ENCODE results near the gene DPP8. TPM values are rescaled to one million over a fixed set of nuclear protein-coding genes. Genes with fewer than 3 reads are reported as not detected.

The DPP8 gene
- total and polyA plus RNA-seq, 2 experiments from 2014 or later: 21.7 to 33.5 TPM

GRCh38 chr15:65524226-65524625, 6.7 kb upstream of the DPP8 start:
- Histone ChIP-seq H2AFZ (no peak overlapping the region), H3K4me2 (no peak overlapping the region), H3F3A (replicated peaks; ENCODE audit: low read depth) (peaks cover 6% of the 10 kb centered on the region; the same call in 1 of the 2 replicates), H3K4me1 (ENCODE audit: insufficient read depth) (no peaks in the 10 kb centered on the region; the same call in 1 of the 2 replicates), H3K27ac (ENCODE audit: low read depth) (no peak overlapping the region), H3K4me3 (no peak overlapping the region), H3K27me3 (ENCODE audit: insufficient read depth) (no peaks in the 10 kb centered on the region), H3K9me2 (ENCODE audit: insufficient read depth) (no peaks in the 10 kb centered on the region), H4K20me1 (replicated peaks; ENCODE audit: insufficient read depth) (no peaks in the 10 kb centered on the region), H3K36me3 (ENCODE audit: insufficient read depth) (no peaks in the 10 kb centered on the region), H3K79me2 (replicated peaks; ENCODE audit: insufficient read depth) (no peaks in the 10 kb centered on the region)
- no peak for DNase-seq (ENCODE audit: low spot score)
- no peak overlapping the region for H3K27ac Mint-ChIP-seq
- ATAC-seq: no peak
- H3K27me3 Mint-ChIP-seq (ENCODE audit: insufficient read depth, low read depth, poor library complexity): peaks cover 9% of the 10 kb centered on the region
- H3K4me1 Mint-ChIP-seq: peaks cover 10% of the 10 kb centered on the region
- H3K9me3 Mint-ChIP-seq: no peaks in the 10 kb centered on the region; the same call in 2 of the 3 replicates
- no peak for TF ChIP-seq CTCF (conservative IDR thresholded peaks at IDR 0.05; ENCODE audit: low read depth in 2 of 2)
- no peak for TF ChIP-seq ETS1 (IDR thresholded peaks at IDR 0.05)
- no peak for TF ChIP-seq STAT1 (IDR thresholded peaks at IDR 0.05; ENCODE audit: unreplicated experiment)
- TF ChIP-seq REST (IDR thresholded peaks at IDR 0.05; ENCODE audit: unreplicated experiment): no peak
- no peak for TF ChIP-seq ZNF462 (CRISPR knock-in tag; IDR thresholded peaks at IDR 0.05)
- TF ChIP-seq JUNB (IDR thresholded peaks at IDR 0.05; ENCODE audit: unreplicated experiment): no peak
- TF ChIP-seq NANOG (IDR thresholded peaks at IDR 0.05; ENCODE audit: borderline replicate concordance): no peak
- TF ChIP-seq POLR2AphosphoS5 (IDR thresholded peaks at IDR 0.05; ENCODE audit: low read depth): no peak
- no peak for TF ChIP-seq EZH2 (IDR thresholded peaks at IDR 0.05; ENCODE audit: low read depth, unreplicated experiment)
- no peak for TF ChIP-seq CREB1 (CRISPR knock-in tag; IDR thresholded peaks at IDR 0.05; ENCODE audit: low read depth)
- no peak for TF ChIP-seq ZNF331 (CRISPR knock-in tag; IDR thresholded peaks at IDR 0.05; ENCODE audit: low read depth)
- TF ChIP-seq ZNF114 (CRISPR knock-in tag; IDR thresholded peaks at IDR 0.05): no peak
- H3K4me3 Mint-ChIP-seq: no peak overlapping the region
- no peaks in the 10 kb centered on the region for H3K36me3 Mint-ChIP-seq (ENCODE audit: low read depth)
